Kidney (tissue), 14 donors: Measurements from ENCODE around the gene GDF2. TPM values are rescaled to one million over a fixed set of nuclear protein-coding genes. Genes with fewer than 3 reads are reported as not detected.

ENCODE experiments used
- DNase-seq, 5 donors: peaks; one replicate each; pipeline ENCODE4 v3.0.0-alpha.2; 2013 to 2020
- FAIRE-seq: peaks from 2 replicates; lab custom pipeline; 2012; peaks lifted over from hg19 to GRCh38; lab: Jason Lieb, UNC
- H3K27ac ChIP-seq, 2 donors: one replicate each; pipeline ENCODE4 v1.7.0; 2013; ENCODE audit warnings: low read depth in 2 of 2, low read length in 2 of 2, inconsistent platforms in 1 of 2
- H3K27me3 ChIP-seq: one replicate; pipeline ENCODE4 v1.7.1; 2013; ENCODE audit warnings: low read length, inconsistent platforms; ENCODE audit not compliant: control insufficient read depth, insufficient read depth
- H3K36me3 ChIP-seq, 3 donors: one replicate each; pipeline versions ENCODE4 v1.7.0 to v1.7.1; 2013; ENCODE audit warnings: low read length in 3 of 3, control low read depth in 1 of 3, inconsistent platforms in 1 of 3; ENCODE audit not compliant: insufficient read depth in 3 of 3, control insufficient read depth in 2 of 3
- H3K4me1 ChIP-seq, 3 donors: one replicate each; pipeline versions ENCODE4 v1.7.0 to v1.7.1; 2013; ENCODE audit warnings: low read length in 3 of 3, inconsistent platforms in 1 of 3, low read depth in 1 of 3; ENCODE audit not compliant: control insufficient read depth in 2 of 3, insufficient read depth in 2 of 3
- H3K4me3 ChIP-seq, 3 donors: one replicate each; pipeline versions ENCODE4 v1.7.0 to v1.8.1; 2013; ENCODE audit warnings: low read length in 3 of 3, control low read depth in 1 of 3, inconsistent platforms in 1 of 3
- H3K9ac ChIP-seq, 3 donors: one replicate each; pipeline versions ENCODE4 v1.7.0 to v1.7.1; 2013; ENCODE audit warnings: low read length in 3 of 3, control low read depth in 1 of 3, inconsistent platforms in 1 of 3
- H3K9me3 ChIP-seq, 3 donors: one replicate each; pipeline versions ENCODE4 v1.7.0 to v1.7.1; 2013; ENCODE audit warnings: low read length in 3 of 3, control low read depth in 1 of 3, inconsistent platforms in 1 of 3; ENCODE audit not compliant: control insufficient read depth in 2 of 3, insufficient read depth in 1 of 3
- CTCF ChIP-seq: IDR thresholded peaks from 3 replicates; pipeline ENCODE4 v1.5.1; 2012; ENCODE audit warnings: mild to moderate bottlenecking, moderate library complexity, borderline replicate concordance; ENCODE audit not compliant: insufficient read depth; ENCODE audit errors: extremely low read depth
- intact Hi-C: fragments of 100-400 bp; cut with DNase I; formaldehyde crosslinking; loops from one replicate; pipeline ENCODE4 v1.11.1; 2022
- polyA plus RNA-seq: library from polyadenylated mRNA; stranded (reverse); fragments of 350-450 nt; fragmentation: Illumina TruSeq; extraction: RNeasy Lipid Tissue Mini Kit (QIAGEN cat#74804); gene quantifications from one replicate; pipeline ENCODE4 v1.2.3, GENCODE V29; 2014; ENCODE audit warnings: low read depth, low replicate concordance; ENCODE audit not compliant: insufficient read depth
- total RNA-seq: library from RNA; stranded (reverse); fragmentation: NEBNext Ultra II Directional; extraction: Animal tissue kit (Norgen Biotek cat#: 25700); gene quantifications from one replicate; pipeline ENCODE4 v1.2.1, GENCODE V29; 2021
- donor health status: control.
- donor health status: control.
- donor health status: control.
- donor health status: control.
- donor health status: control.
- donor health status: DM: yes; HTN: yes; CAD: no.
- donor health status: Normal renal cell carcinoma (clear cell type).

GDF2 gene
- total and polyA plus RNA-seq, 2 donors from 2014 or later: not detected

GRCh38 chr10:47349941-47350371 lies 27.7 kb downstream of the GDF2 start:
- FAIRE-seq: no peak
- intact Hi-C loops: no loop called here

GRCh38 chr10:47350671-47351640 lies 28.7 kb downstream of the GDF2 start:
- H3K27me3 ChIP-seq: no peaks in the 10 kb centered on the region
- FAIRE-seq: no peak
- H3K4me1 ChIP-seq: no peaks in the 10 kb centered on the region
- H3K27ac ChIP-seq: no peak overlapping the region
- peak in 1 of 5 donors; percentile 57 for DNase-seq
- no peak for TF ChIP-seq CTCF
- H3K4me3 ChIP-seq: no peak overlapping the region
- H3K9me3 ChIP-seq: no peaks in the 10 kb centered on the region
- no peak overlapping the region for H3K9ac ChIP-seq
- intact Hi-C loops: no loop called here
- H3K36me3 ChIP-seq: no peaks in the 10 kb centered on the region

More at GRCh38 chr10:47349941-47350371, 27.7 kb downstream of the GDF2 start:
- H3K4me3 ChIP-seq: no peak overlapping the region
- H3K9me3 ChIP-seq: no peaks in the 10 kb centered on the region
- no peaks in the 10 kb centered on the region for H3K4me1 ChIP-seq
- H3K36me3 ChIP-seq: no peaks in the 10 kb centered on the region
- DNase-seq: peak in 1 of 5 donors; percentile 70
- no peaks in the 10 kb centered on the region for H3K27me3 ChIP-seq
- no peak overlapping the region for H3K27ac ChIP-seq
- no peak for TF ChIP-seq CTCF
- H3K9ac ChIP-seq: no peak overlapping the region

- intact Hi-C loops: no loop called here
- H3K27ac ChIP-seq: no peak overlapping the region
These were observed 29.9 kb downstream of the GDF2 start for GRCh38 chr10:47351899-47352815.

More at GRCh38 chr10:47351899-47352815, 29.9 kb downstream of the GDF2 start:
- H3K4me1 ChIP-seq: no peaks in the 10 kb centered on the region
- no peak overlapping the region for H3K4me3 ChIP-seq
- no peak overlapping the region for H3K9ac ChIP-seq
- no peaks in the 10 kb centered on the region for H3K27me3 ChIP-seq
- no peak for TF ChIP-seq CTCF
- H3K9me3 ChIP-seq: no peaks in the 10 kb centered on the region
- no peak for FAIRE-seq
- no peaks in the 10 kb centered on the region for H3K36me3 ChIP-seq
- DNase-seq: peak in 1 of 5 donors; percentile 46
